CD14-positive monocyte (primary cell): ENCODE measurements around the gene SIGLEC14. TPM values are rescaled to one million over a fixed set of nuclear protein-coding genes. Genes with fewer than 3 reads are reported as not detected.

Experiments
- DNase-seq, 3 donors: peaks; one replicate each; pipeline ENCODE4 v3.0.0-alpha.2; 2011 to 2022
- H2AFZ ChIP-seq: 2 replicates; pipeline ENCODE4 v1.6.0; 2012; ENCODE audit warnings: mild to moderate bottlenecking, low read depth, low read length, inconsistent platforms; ENCODE audit not compliant: insufficient read depth, poor library complexity, severe bottlenecking
- H3K27ac ChIP-seq, 2 donors: 1 replicate in 1 of 2; 2 replicates in 1 of 2; pipeline ENCODE4 v1.5.1; 2012 to 2013; ENCODE audit warnings: low read length in 2 of 2, control low read depth in 1 of 2, inconsistent platforms in 1 of 2, low read depth in 1 of 2, mild to moderate bottlenecking in 1 of 2
- H3K27me3 ChIP-seq, 2 donors: one replicate each; pipeline versions ENCODE4 v1.6.0 to v1.6.1; 2011 to 2013; ENCODE audit warnings: low read length in 2 of 2; ENCODE audit not compliant: control insufficient read depth in 2 of 2, insufficient read depth in 2 of 2
- H3K36me3 ChIP-seq, 2 donors: replicated peaks in 1 of 2; 1 replicate in 1 of 2; 2 replicates in 1 of 2; pipeline versions ENCODE4 v1.5.1 to v1.6.1; 2012 to 2013; ENCODE audit warnings: low read length in 2 of 2, control low read depth in 1 of 2, inconsistent platforms in 1 of 2, mild to moderate bottlenecking in 1 of 2; ENCODE audit not compliant: insufficient read depth in 2 of 2, control insufficient read depth in 1 of 2
- H3K4me1 ChIP-seq, 2 donors: 1 replicate in 1 of 2; 2 replicates in 1 of 2; pipeline versions ENCODE4 v1.5.1 to v1.6.1; 2012 to 2013; ENCODE audit warnings: low read length in 2 of 2, control low read depth in 1 of 2, inconsistent platforms in 1 of 2, mild to moderate bottlenecking in 1 of 2, moderate library complexity in 1 of 2; ENCODE audit not compliant: insufficient read depth in 2 of 2, control insufficient read depth in 1 of 2
- H3K4me2 ChIP-seq: replicated peaks from 2 replicates; pipeline ENCODE3; 2012; ENCODE audit warnings: low read length, moderate library complexity, mild to moderate bottlenecking; ENCODE audit not compliant: poor library complexity, severe bottlenecking; ENCODE audit errors: extremely low read depth
- H3K4me3 ChIP-seq, 3 experiments: fragments of 200-600 bp in 1 of 3; sonication (generic) in 1 of 3; replicated peaks in 1 of 3; 1 replicate in 2 of 3; 2 replicates in 1 of 3; pipeline ENCODE4 v1.5.1; 2011 to 2013; ENCODE audit warnings: low read length in 3 of 3, mild to moderate bottlenecking in 3 of 3, control low read depth in 2 of 3, low read depth in 2 of 3, inconsistent platforms in 1 of 3, moderate library complexity in 1 of 3
- H3K79me2 ChIP-seq: 2 replicates; pipeline ENCODE4 v1.6.0; 2012; ENCODE audit warnings: mild to moderate bottlenecking, control low read depth, inconsistent platforms, low read length, moderate library complexity; ENCODE audit not compliant: insufficient read depth
- H3K9ac ChIP-seq: 2 replicates; pipeline ENCODE4 v1.6.0; 2017; ENCODE audit warnings: low read length, mild to moderate bottlenecking; ENCODE audit not compliant: insufficient read depth, poor library complexity, severe bottlenecking
- H3K9me3 ChIP-seq, 2 donors: replicated peaks in 1 of 2; 1 replicate in 1 of 2; 2 replicates in 1 of 2; pipeline versions ENCODE4 v1.5.1 to v1.6.1; 2012 to 2013; ENCODE audit warnings: low read length in 2 of 2, control low read depth in 1 of 2; ENCODE audit not compliant: control insufficient read depth in 1 of 2, insufficient read depth in 1 of 2
- H4K20me1 ChIP-seq: 2 replicates; pipeline ENCODE4 v1.6.0; 2012; ENCODE audit warnings: mild to moderate bottlenecking, low read length, control low read depth, moderate library complexity; ENCODE audit not compliant: insufficient read depth
- H3K27ac Mint-ChIP-seq, 7 donors: one replicate each; pipeline ENCODE4 v1.8.0; 2020; ENCODE audit warnings: mild to moderate bottlenecking in 7 of 7, mixed read lengths in 7 of 7, moderate library complexity in 6 of 7, inconsistent platforms in 2 of 7
- H3K27me3 Mint-ChIP-seq, 3 donors: one replicate each; pipeline ENCODE4 v1.8.0; 2021 to 2022; ENCODE audit warnings: low read depth in 3 of 3, mild to moderate bottlenecking in 3 of 3, mixed read lengths in 3 of 3, moderate library complexity in 3 of 3, inconsistent platforms in 1 of 3
- H3K36me3 Mint-ChIP-seq, 2 donors: one replicate each; pipeline ENCODE4 v1.8.0; 2020; ENCODE audit warnings: mixed read lengths in 2 of 2, inconsistent platforms in 1 of 2, mild to moderate bottlenecking in 1 of 2
- H3K4me1 Mint-ChIP-seq: one replicate; pipeline ENCODE4 v1.8.0; 2020; ENCODE audit warnings: mild to moderate bottlenecking, mixed read lengths
- H3K4me3 Mint-ChIP-seq, 2 donors: one replicate each; pipeline ENCODE4 v1.8.0; 2020; ENCODE audit warnings: mild to moderate bottlenecking in 2 of 2, mixed read lengths in 2 of 2, moderate library complexity in 1 of 2
- H3K9me3 Mint-ChIP-seq, 7 donors: one replicate each; pipeline ENCODE4 v1.8.0; 2020 to 2022; ENCODE audit warnings: mixed read lengths in 7 of 7, mild to moderate bottlenecking in 6 of 7, moderate library complexity in 6 of 7, inconsistent platforms in 2 of 7
- CTCF ChIP-seq: fragments of 200-600 bp; IDR thresholded peaks from one replicate; pipeline ENCODE4 v1.8.0; 2022; ENCODE audit warnings: antibody characterized with exemption, mild to moderate bottlenecking
- WGBS: methylation state at CpG from one replicate; pipeline ENCODE4 v1.1.5; 2013; ENCODE audit warnings: missing lambda C conversion rate; ENCODE audit not compliant: insufficient coverage; 5-methylcytosine and 5-hydroxymethylcytosine counted together
- intact Hi-C, 2 donors: fragments of 100-400 bp; cut with micrococcal nuclease; formaldehyde crosslinking; loops; one replicate each; pipeline versions ENCODE4 v1.15.0 to v1.15.1; 2023
- polyA plus RNA-seq, 3 donors: library from polyadenylated mRNA; depleted of rRNA in 1 of 3; unstranded in 2 of 3; stranded (reverse) in 1 of 3; fragments of 300-500 nt in 2 of 3; fragments of >200 nt in 1 of 3; fragmentation: Illumina TruSeq in 2 of 3; gene quantifications; 1 replicate in 2 of 3; 2 replicates in 1 of 3; pipeline ENCODE4 v1.2.3, GENCODE V29; 2012 to 2021

SIGLEC14 gene
- polyA plus RNA-seq, 3 donors, result 63.5 to 129 (median 95.0) TPM

- Histone ChIP-seq H4K20me1 (no peaks in the 10 kb centered on the region), H3K79me2 (no peaks in the 10 kb centered on the region), H3K9ac (no peak overlapping the region), H3K4me2 (no peak overlapping the region), H3K4me3 (no peak overlapping the region), H2AFZ (no peak overlapping the region), H3K36me3 (no peaks in the 10 kb centered on the region), H3K27me3 (no peaks in the 10 kb centered on the region), H3K4me1 (peaks cover 59 to 62% of the 10 kb centered on the region in 2 donors), H3K27ac (no peak overlapping the region), H3K9me3 (no peaks in the 10 kb centered on the region)
- DNase-seq, result no peak
- Mint-ChIP-seq H3K4me1 (peaks cover 64% of the 10 kb centered on the region), H3K4me3 (no peak overlapping the region), H3K27ac (no peak overlapping the region), H3K36me3 (no peaks in the 10 kb centered on the region), H3K27me3 (peaks cover 2 to 13% (median 2%) of the 10 kb centered on the region in 3 donors), H3K9me3 (peaks cover 0 to 6% (median 0%) of the 10 kb centered on the region in 7 donors)
- intact Hi-C loops, result no loop called here
- no peak for TF ChIP-seq CTCF
- WGBS, result no CpG with 5 or more reads among the region's 2 CpGs
Measured at GRCh38 chr19:51653162-51653561, 6.5 kb upstream of the SIGLEC14 start.

- H2AFZ ChIP-seq, result peak overlapping the region; percentile 13
- peaks cover 67% of the 10 kb centered on the region for H3K4me1 Mint-ChIP-seq
- intact Hi-C loops, result no loop called here
- H3K9ac ChIP-seq, result peak overlapping the region; percentile 22
- H3K79me2 ChIP-seq, result peaks cover 3% of the 10 kb centered on the region
- peaks cover 0 to 6% (median 0%) of the 10 kb centered on the region in 7 donors for H3K9me3 Mint-ChIP-seq
- 48% methylated on average over 4 of the region's 4 CpGs for WGBS
- no peaks in the 10 kb centered on the region for H3K36me3 Mint-ChIP-seq
- peak overlapping the region; percentile 65 to 89 for H3K27ac ChIP-seq
- peak overlapping the region in 1 of 3 experiments; percentile 35 for H3K4me3 ChIP-seq
- H3K27me3 Mint-ChIP-seq, result peaks cover 2 to 13% (median 2%) of the 10 kb centered on the region in 3 donors
- H3K27me3 ChIP-seq, result no peaks in the 10 kb centered on the region
- DNase-seq, result peak; percentile 40 to 53 (median 45)
- H3K27ac Mint-ChIP-seq, result peak overlapping the region; percentile 85 to 95 (median 91)
- H3K36me3 ChIP-seq, result no peaks in the 10 kb centered on the region
- TF ChIP-seq CTCF, result no peak
- no peaks in the 10 kb centered on the region for H3K9me3 ChIP-seq
- peaks cover 65% of the 10 kb centered on the region in 2 donors for H3K4me1 ChIP-seq
- peak overlapping the region; percentile 43 for H3K4me2 ChIP-seq
- H4K20me1 ChIP-seq, result no peaks in the 10 kb centered on the region
- peak overlapping the region in 1 of 2 donors; percentile 49 for H3K4me3 Mint-ChIP-seq
Measured at GRCh38 chr19:51652266-51652665, 5.6 kb upstream of the SIGLEC14 start.
